Stimulated activated naive B cell treated with anti-CD40 and anti-IgM and Interleukin-4, amounts not matched to agents 10 μg/mL and 1 μg/mL and 100 μg/mL, for 72 hours (primary cell): Measurements from ENCODE around the gene ANKRD18B.
"Not testable (repeated sequence)": the region's sequence is repeated elsewhere in the genome, so short reads cannot be mapped to it uniquely, and the experiment has no call there.

Source experiments
- ATAC-seq, 2 donors: fragments of 150-1000 bp; cut with Tn5 transposase; replicated peaks; 2 replicates each; pipeline ENCODE4 v1.10.0; 2021; ENCODE audit warnings: moderate library complexity in 1 of 2
- DNase-seq: peaks from one replicate; pipeline ENCODE4 v3.0.0; 2021
- H3K27ac Mint-ChIP-seq: one replicate; pipeline ENCODE4 v1.8.0; 2022; ENCODE audit warnings: mild to moderate bottlenecking, mixed read lengths
- H3K27me3 Mint-ChIP-seq, 2 donors: one replicate each; pipeline ENCODE4 v1.8.0; 2022; ENCODE audit warnings: mixed read lengths in 2 of 2
- H3K36me3 Mint-ChIP-seq, 2 donors: one replicate each; pipeline ENCODE4 v1.8.0; 2022; ENCODE audit warnings: mixed read lengths in 2 of 2, mild to moderate bottlenecking in 1 of 2
- H3K4me1 Mint-ChIP-seq, 2 donors: one replicate each; pipeline ENCODE4 v1.8.0; 2022; ENCODE audit warnings: mixed read lengths in 2 of 2, mild to moderate bottlenecking in 1 of 2
- H3K4me3 Mint-ChIP-seq, 2 donors: one replicate each; pipeline ENCODE4 v1.8.0; 2022; ENCODE audit warnings: mild to moderate bottlenecking in 2 of 2, mixed read lengths in 2 of 2, moderate library complexity in 1 of 2
- H3K9me3 Mint-ChIP-seq, 2 donors: one replicate each; pipeline ENCODE4 v1.8.0; 2022; ENCODE audit warnings: mixed read lengths in 2 of 2, mild to moderate bottlenecking in 1 of 2

The ANKRD18B gene

DNA sequence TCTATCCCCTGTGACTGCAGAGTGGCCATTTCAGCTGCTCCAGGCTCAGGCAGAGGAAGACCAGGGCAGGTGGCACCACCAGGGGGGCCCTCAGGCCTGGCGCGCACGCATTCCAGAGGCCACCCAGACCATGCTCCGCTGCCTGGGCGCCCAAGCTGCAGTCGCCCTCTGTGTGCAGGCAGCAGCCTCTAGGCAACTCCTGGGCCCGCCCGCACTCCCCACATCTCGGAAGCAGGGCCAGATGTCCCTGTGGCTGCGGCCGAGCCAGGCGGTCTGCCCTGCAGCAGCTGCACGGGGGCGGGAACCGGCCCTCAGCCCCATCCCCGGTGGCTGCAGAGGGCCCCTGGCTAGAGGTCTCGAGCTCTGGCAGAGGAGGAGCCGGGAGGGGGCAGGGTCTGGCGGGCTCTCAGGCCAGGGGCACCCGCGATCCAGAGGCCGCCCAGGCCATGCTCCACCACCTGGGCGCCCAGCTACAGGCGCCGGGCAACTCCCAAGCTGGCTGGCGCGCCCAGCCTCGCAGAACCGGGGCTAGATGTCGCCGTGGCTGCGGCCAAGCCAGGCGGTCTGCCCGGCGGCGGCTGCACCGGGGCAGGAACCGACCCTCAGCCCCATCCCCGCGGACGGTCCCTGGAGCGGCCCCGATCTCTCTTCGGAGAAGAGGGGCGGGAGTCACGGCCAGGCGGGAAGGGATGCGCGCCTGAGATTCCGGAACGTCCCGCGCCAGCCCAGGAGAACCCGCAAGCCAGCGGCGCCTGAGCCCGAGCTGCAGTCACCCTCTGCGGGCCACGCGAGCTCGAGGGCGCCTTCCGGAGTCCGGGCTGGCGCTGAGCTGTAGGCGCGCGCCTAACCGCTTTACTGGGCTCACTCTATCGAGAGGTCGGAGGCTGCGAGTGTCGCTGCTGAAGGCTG is at the start of gene ANKRD18B:
TSS of gene ANKRD18B (plus strand) at position 855 of the 909 bp plus-strand sequence. CDS start 239 bp downstream, outside the sequence.
- H3K4me1 Mint-ChIP-seq, H3K27ac Mint-ChIP-seq, H3K9me3 Mint-ChIP-seq, H3K36me3 Mint-ChIP-seq: not testable (repeated sequence)
- ATAC-seq (peak; percentile 87 to 92), DNase-seq (peak; percentile 8)
- peaks cover 33 to 53% of the 10 kb centered on the region in 2 donors for H3K27me3 Mint-ChIP-seq
- H3K4me3 Mint-ChIP-seq: peak within 1 kb of the TSS; percentile 73 to 85

DNA sequence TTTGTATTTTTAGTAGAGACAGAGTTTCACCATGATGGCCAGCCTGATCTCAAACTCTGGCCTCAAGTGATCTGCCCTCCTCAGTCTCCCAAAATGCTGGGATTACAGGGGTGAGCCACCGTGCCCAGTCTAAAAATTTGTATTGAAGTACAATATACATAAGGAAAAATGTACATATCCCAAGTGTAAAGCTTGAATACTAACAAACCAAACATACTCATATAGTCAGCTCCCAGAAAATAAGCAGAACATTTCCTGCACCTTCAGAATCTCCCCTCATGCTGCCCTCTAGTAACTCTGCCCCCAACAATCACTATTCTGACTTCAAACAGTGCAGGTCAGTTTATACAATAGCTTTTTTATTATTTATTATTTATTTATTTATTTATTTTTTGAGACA is 48.7 kb upstream of the ANKRD18B start:
- H3K9me3 Mint-ChIP-seq: no peaks in the 10 kb centered on the region
- ATAC-seq (no peak), DNase-seq (no peak)
- H3K27me3 Mint-ChIP-seq: no peaks in the 10 kb centered on the region
- H3K36me3 Mint-ChIP-seq: peaks cover 7 to 16% of the 10 kb centered on the region in 2 donors
- peaks cover 12 to 18% of the 10 kb centered on the region in 2 donors for H3K4me1 Mint-ChIP-seq
- no peak overlapping the region for H3K27ac Mint-ChIP-seq
- no peak overlapping the region for H3K4me3 Mint-ChIP-seq

DNA sequence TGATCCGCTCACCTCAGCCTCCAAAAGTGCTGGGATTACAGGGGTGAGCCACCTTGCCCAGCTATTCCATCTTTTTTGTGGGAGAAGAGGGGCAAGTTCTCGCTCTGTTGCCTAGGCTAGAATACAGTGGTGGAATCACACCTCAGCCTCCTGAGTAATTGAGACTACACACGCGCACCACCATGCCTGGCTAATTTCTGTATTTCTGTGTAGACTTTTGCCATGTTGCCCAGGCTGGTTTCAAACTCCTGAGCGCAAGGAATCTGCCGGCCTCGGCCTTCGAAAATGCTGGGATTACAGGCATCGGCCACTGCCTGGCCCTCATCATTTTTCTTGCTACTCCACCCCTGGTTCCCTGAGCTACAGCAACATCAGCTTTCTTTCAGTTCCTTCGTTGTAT is 47.5 kb upstream of the ANKRD18B start:
- Mint-ChIP-seq H3K27me3 (no peaks in the 10 kb centered on the region), H3K36me3 (peaks cover 4 to 10% of the 10 kb centered on the region in 2 donors), H3K27ac (no peak overlapping the region), H3K9me3 (no peaks in the 10 kb centered on the region), H3K4me3 (no peak overlapping the region), H3K4me1 (peaks cover 8 to 13% of the 10 kb centered on the region in 2 donors)
- ATAC-seq (no peak), DNase-seq (no peak)

DNA sequence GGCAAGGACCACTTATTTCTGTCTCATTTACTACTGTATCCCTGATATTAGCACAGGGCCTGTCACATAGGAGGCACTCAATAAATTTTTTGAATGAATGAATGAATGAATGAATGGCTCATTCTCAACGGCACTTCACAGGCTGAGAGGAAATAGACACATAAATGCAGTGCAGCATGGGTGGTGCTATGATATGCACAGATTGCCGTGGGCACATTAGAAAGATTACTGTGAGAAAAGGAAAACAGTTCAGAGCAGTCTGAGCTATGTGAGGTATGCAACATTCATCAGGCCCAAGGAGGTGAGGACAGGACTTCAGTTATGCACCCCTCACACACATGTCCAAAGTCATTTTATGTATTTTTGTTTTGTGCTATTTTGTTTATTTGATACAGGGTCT is 43.9 kb upstream of the ANKRD18B start:
- Mint-ChIP-seq H3K27ac (no peak overlapping the region), H3K27me3 (no peaks in the 10 kb centered on the region), H3K4me1 (no peaks in the 10 kb centered on the region), H3K36me3 (no peaks in the 10 kb centered on the region), H3K4me3 (no peak overlapping the region), H3K9me3 (no peaks in the 10 kb centered on the region)
- no peak for ATAC-seq
- DNase-seq: no peak

DNA sequence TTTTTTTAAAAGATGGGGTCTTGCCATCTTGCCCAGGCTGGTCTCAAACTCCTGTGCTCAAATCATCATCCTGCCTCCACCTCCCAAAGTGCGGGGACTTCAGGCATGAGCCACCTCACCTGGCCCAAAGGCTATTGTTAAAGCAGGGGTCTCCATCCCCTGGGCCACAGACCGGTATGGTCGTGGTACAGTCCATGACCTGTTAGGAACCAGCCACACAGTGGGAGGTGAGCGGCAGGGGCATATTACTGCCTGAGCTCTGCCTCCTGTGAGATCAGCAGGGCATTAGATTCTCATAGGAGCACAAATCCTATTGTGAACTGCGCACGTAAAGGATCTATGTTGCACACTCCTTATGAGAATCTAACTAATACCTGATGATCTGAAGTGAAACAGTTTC is 43.1 kb upstream of the ANKRD18B start:
- Mint-ChIP-seq H3K27me3 (no peaks in the 10 kb centered on the region), H3K36me3 (no peaks in the 10 kb centered on the region), H3K27ac (no peak overlapping the region), H3K9me3 (no peaks in the 10 kb centered on the region), H3K4me3 (no peak overlapping the region), H3K4me1 (no peaks in the 10 kb centered on the region)
- DNase-seq (no peak), ATAC-seq (no peak)

GRCh38 chr9:33485312-33485711 is 38.7 kb upstream of the ANKRD18B start:
- ATAC-seq, H3K4me3 Mint-ChIP-seq, H3K27ac Mint-ChIP-seq, DNase-seq, H3K4me1 Mint-ChIP-seq, H3K36me3 Mint-ChIP-seq, H3K9me3 Mint-ChIP-seq: not testable (repeated sequence)
- H3K27me3 Mint-ChIP-seq: peaks cover 0 to 13% of the 10 kb centered on the region in 2 donors

DNA sequence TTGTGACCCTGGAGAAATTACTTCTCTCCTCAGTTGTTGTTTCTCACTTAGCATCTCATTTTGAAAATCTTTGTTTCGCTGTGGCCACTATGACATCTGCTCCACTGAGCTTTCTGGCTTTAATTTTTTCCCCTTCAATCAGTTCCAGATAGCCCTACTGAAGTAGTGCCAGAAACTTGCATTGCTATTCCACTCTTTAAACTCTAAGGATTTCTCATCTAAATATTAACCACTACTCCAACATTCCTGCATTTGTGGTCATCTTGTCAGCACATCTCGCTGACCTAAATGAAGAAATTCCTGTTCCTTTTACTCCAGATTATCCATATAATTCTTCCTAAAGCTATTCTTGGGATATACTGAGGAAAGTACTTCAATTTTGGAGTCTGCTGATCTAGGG is 35.0 kb upstream of the ANKRD18B start:
- no peak overlapping the region for H3K27ac Mint-ChIP-seq
- peaks cover 11 to 23% of the 10 kb centered on the region in 2 donors for H3K27me3 Mint-ChIP-seq
- no peak for DNase-seq
- H3K9me3 Mint-ChIP-seq: no peaks in the 10 kb centered on the region
- no peaks in the 10 kb centered on the region for H3K36me3 Mint-ChIP-seq
- no peak for ATAC-seq
- H3K4me1 Mint-ChIP-seq: no peaks in the 10 kb centered on the region
- no peak overlapping the region for H3K4me3 Mint-ChIP-seq

- not testable (repeated sequence) for H3K27ac Mint-ChIP-seq, H3K4me3 Mint-ChIP-seq, H3K9me3 Mint-ChIP-seq, ATAC-seq, H3K4me1 Mint-ChIP-seq, DNase-seq, H3K36me3 Mint-ChIP-seq
- H3K27me3 Mint-ChIP-seq: peaks cover 11 to 20% of the 10 kb centered on the region in 2 donors
These were observed 30.2 kb upstream of the ANKRD18B start for GRCh38 chr9:33493819-33494218.

DNA sequence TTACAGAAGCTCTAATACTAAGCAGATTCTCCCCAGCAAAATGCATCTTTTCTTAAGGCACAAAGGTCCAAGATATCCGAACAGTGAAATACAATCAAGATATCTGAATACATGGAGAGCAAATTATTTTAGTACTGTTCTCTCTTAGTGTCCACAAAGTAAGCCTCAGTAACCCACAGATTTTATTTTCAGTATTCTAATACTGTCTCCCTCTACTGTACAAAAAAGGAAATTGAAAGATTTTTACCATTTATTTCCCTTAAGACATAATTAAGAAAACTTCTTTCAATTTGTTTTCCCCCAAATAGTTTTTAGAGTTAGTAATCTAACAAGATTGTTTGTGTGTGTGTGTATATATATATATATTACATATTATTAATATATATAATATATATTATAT is 25.7 kb upstream of the ANKRD18B start:
- no peak overlapping the region for H3K27ac Mint-ChIP-seq
- H3K36me3 Mint-ChIP-seq: no peaks in the 10 kb centered on the region
- no peaks in the 10 kb centered on the region for H3K9me3 Mint-ChIP-seq
- DNase-seq (no peak), ATAC-seq (no peak)
- H3K4me1 Mint-ChIP-seq: no peaks in the 10 kb centered on the region
- peaks cover 0 to 4% of the 10 kb centered on the region in 2 donors for H3K27me3 Mint-ChIP-seq
- H3K4me3 Mint-ChIP-seq: no peak overlapping the region

DNA sequence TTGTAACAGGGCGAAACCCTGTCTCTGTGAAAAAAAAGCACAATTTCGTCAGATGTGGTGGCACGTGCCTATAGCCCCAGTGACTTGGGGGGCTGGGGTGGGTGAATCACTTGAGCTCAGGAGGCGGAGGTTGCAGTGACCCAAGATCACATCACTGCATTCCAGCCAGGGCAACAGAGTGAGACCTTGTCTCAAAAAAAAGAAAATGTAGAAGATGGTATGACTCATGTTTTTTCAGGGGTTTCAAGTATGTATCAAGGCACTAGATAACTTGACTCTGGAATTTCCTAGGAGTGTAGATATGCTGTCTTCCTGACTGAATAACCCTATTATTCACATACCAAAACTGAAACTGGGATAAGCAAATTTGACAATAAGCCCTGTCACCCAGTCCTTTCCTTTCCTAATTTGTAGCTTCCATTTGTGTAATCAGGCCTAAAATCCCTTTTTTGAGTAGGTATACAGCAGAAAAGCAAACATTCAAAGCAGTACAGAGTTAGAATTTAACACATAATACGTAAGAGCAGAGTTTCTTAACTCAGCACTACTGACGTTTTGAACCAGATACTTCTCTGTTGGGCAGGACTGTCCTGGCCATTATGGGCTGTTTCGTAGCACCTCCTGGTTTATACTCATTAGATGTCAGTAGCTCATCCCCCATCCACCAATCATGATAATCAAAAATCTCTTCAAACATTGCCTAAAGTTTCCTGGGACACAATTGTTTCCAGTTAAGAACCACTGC is 17.3 kb upstream of the ANKRD18B start:
- Mint-ChIP-seq H3K4me1 (no peaks in the 10 kb centered on the region), H3K27me3 (peaks cover under 1 to 7% of the 10 kb centered on the region in 2 donors), H3K27ac (peak overlapping the region; percentile 47), H3K9me3 (no peaks in the 10 kb centered on the region), H3K4me3 (no peak overlapping the region), H3K36me3 (peaks cover 0 to 2% of the 10 kb centered on the region in 2 donors)
- DNase-seq (no peak), ATAC-seq (no peak)

- Mint-ChIP-seq H3K27ac (peak overlapping the region; percentile 90), H3K9me3 (no peaks in the 10 kb centered on the region), H3K4me3 (peak overlapping the region; percentile 96 to 99), H3K27me3 (peaks cover 10 to 19% of the 10 kb centered on the region in 2 donors), H3K36me3 (peaks cover 0 to 2% of the 10 kb centered on the region in 2 donors), H3K4me1 (no peaks in the 10 kb centered on the region)
- peak; percentile 4 for DNase-seq
- ATAC-seq: peak; percentile 86
These were observed 13.5 kb upstream of the ANKRD18B start for GRCh38 chr9:33510262-33511183.

DNA sequence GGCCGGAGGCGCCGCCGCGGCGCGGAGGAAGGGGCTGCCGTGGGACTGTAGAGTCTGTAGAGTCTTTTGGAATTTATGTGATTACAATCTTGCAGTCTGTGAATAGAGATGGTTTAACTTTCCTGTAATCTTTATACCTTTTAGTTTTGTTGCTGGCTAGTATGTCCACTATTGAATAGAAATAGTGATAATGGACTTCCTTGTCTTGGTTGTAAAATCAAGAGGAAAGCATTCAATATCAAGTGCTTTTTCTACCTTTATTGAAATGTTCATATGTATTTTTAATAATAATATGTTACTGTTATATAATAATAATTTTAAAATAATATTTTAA is 12.9 kb upstream of the ANKRD18B start:
- not testable (repeated sequence) for H3K4me1 Mint-ChIP-seq, H3K9me3 Mint-ChIP-seq, H3K36me3 Mint-ChIP-seq, ATAC-seq, DNase-seq
- peak overlapping the region; percentile 90 for H3K27ac Mint-ChIP-seq
- H3K27me3 Mint-ChIP-seq: peaks cover 10 to 19% of the 10 kb centered on the region in 2 donors
- peak overlapping the region; percentile 96 to 99 for H3K4me3 Mint-ChIP-seq

GRCh38 chr9:33512535-33512934 is 11.5 kb upstream of the ANKRD18B start:
- not testable (repeated sequence) for ATAC-seq, DNase-seq, H3K27ac Mint-ChIP-seq, H3K36me3 Mint-ChIP-seq, H3K4me1 Mint-ChIP-seq, H3K4me3 Mint-ChIP-seq, H3K9me3 Mint-ChIP-seq
- peaks cover 10 to 19% of the 10 kb centered on the region in 2 donors for H3K27me3 Mint-ChIP-seq
